Mesodermal cell (in vitro differentiated cells): ENCODE data around the gene TP53BP2. TPM values are rescaled to one million over a fixed set of nuclear protein-coding genes. Genes with fewer than 3 reads are reported as not detected.
"Not testable (repeated sequence)": the region's sequence is repeated elsewhere in the genome, so short reads cannot be mapped to it uniquely, and the experiment has no call there.

Experiments used
- H3K27ac ChIP-seq: 2 replicates; pipeline ENCODE4 v1.7.0; 2013; ENCODE audit warnings: mild to moderate bottlenecking, low read depth, low read length, moderate library complexity; ENCODE audit not compliant: severe bottlenecking
- H3K36me3 ChIP-seq: 2 replicates; pipeline ENCODE4 v1.7.1; 2013; ENCODE audit warnings: mild to moderate bottlenecking, low read length, moderate library complexity; ENCODE audit not compliant: control insufficient read depth, insufficient read depth
- H3K4me1 ChIP-seq: one replicate; pipeline ENCODE4 v1.7.1; 2013; ENCODE audit warnings: mild to moderate bottlenecking, low read length; ENCODE audit not compliant: insufficient read depth, control insufficient read depth, poor library complexity, severe bottlenecking
- H3K4me3 ChIP-seq: 2 replicates; pipeline ENCODE4 v1.7.0; 2013; ENCODE audit warnings: low read length, control low read depth, mild to moderate bottlenecking; ENCODE audit not compliant: insufficient read depth, poor library complexity, severe bottlenecking; ENCODE audit errors: extremely low read depth
- H3K9me3 ChIP-seq: 2 replicates; pipeline ENCODE4 v1.7.1; 2013; ENCODE audit warnings: mild to moderate bottlenecking, low read length, moderate library complexity; ENCODE audit not compliant: control insufficient read depth
- WGBS, 2 experiments: methylation state at CpG; one replicate each; pipeline ENCODE4 v1.1.5; 2013; ENCODE audit warnings: missing lambda C conversion rate in 2 of 2; ENCODE audit not compliant: insufficient coverage in 2 of 2; 5-methylcytosine and 5-hydroxymethylcytosine counted together
- polyA plus RNA-seq, 2 experiments: library from polyadenylated mRNA; stranded (reverse); fragments of 50-300 nt; gene quantifications; one replicate each; pipeline ENCODE4 v1.2.3, GENCODE V29; 2013

TP53BP2 gene
- 27.2 TPM for polyA plus RNA-seq (2013, experiment 1 of 2)
- 29.2 TPM for polyA plus RNA-seq (2013, experiment 2 of 2)

GRCh38 chr1:223845810-223846682, at the start of gene TP53BP2:
Gene TP53BP2 (minus strand): TSS chr1:223845947. CDS start chr1:223845680, 267 bp downstream.
- 0% methylated on average over 64 to 102 of the region's 107 CpGs for WGBS, 2 experiments
- H3K36me3 ChIP-seq = no peaks in the 10 kb centered on the region
- no peaks in the 10 kb centered on the region for H3K4me1 ChIP-seq
- H3K27ac ChIP-seq = peak within 1 kb of the TSS; percentile 99
- no peaks in the 10 kb centered on the region for H3K9me3 ChIP-seq
- peak within 1 kb of the TSS; percentile 71 for H3K4me3 ChIP-seq

GRCh38 chr1:223890494-223890893, 44.7 kb upstream of the TP53BP2 start:
- WGBS, 2 experiments = 50% methylated on average over 1 of the region's 7 CpGs; no CpG with 5 or more reads in 1 of the 2 experiments
- H3K9me3 ChIP-seq, H3K4me1 ChIP-seq, H3K4me3 ChIP-seq, H3K36me3 ChIP-seq, H3K27ac ChIP-seq: not testable (repeated sequence)

- H3K4me3 ChIP-seq, H3K27ac ChIP-seq, H3K9me3 ChIP-seq, H3K4me1 ChIP-seq, H3K36me3 ChIP-seq: not testable (repeated sequence)
- WGBS, 2 experiments = 78% methylated on average over 1 of the region's 4 CpGs; no CpG with 5 or more reads in 1 of the 2 experiments
These were observed 43.6 kb upstream of the TP53BP2 start for GRCh38 chr1:223889319-223889718.

GRCh38 chr1:223887747-223888418, 42.1 kb upstream of the TP53BP2 start:
- Histone ChIP-seq H3K4me1 (no peaks in the 10 kb centered on the region), H3K36me3 (no peaks in the 10 kb centered on the region), H3K4me3 (no peak overlapping the region), H3K9me3 (no peaks in the 10 kb centered on the region), H3K27ac (peak overlapping the region; percentile 2)
- WGBS, 2 experiments = 85 to 95% methylated on average over 12 of the region's 12 CpGs

- no peaks in the 10 kb centered on the region for H3K4me1 ChIP-seq
- H3K36me3 ChIP-seq = no peaks in the 10 kb centered on the region
- H3K4me3 ChIP-seq = no peak overlapping the region
- WGBS, 2 experiments = 87 to 95% methylated on average over 2 of the region's 4 CpGs
- no peak overlapping the region for H3K27ac ChIP-seq
- H3K9me3 ChIP-seq = no peaks in the 10 kb centered on the region
These were observed 40.8 kb upstream of the TP53BP2 start for GRCh38 chr1:223886516-223886921.

- Histone ChIP-seq H3K36me3 (no peaks in the 10 kb centered on the region), H3K4me3 (no peak overlapping the region), H3K4me1 (no peaks in the 10 kb centered on the region), H3K27ac (no peak overlapping the region), H3K9me3 (no peaks in the 10 kb centered on the region)
- 85 to 96% methylated on average over 2 to 3 of the region's 3 CpGs for WGBS, 2 experiments
These were observed 39.9 kb upstream of the TP53BP2 start for GRCh38 chr1:223885614-223886013.

GRCh38 chr1:223878598-223879325, 33.0 kb upstream of the TP53BP2 start:
- H3K36me3 ChIP-seq = no peaks in the 10 kb centered on the region
- no peaks in the 10 kb centered on the region for H3K9me3 ChIP-seq
- H3K4me1 ChIP-seq = no peaks in the 10 kb centered on the region
- H3K27ac ChIP-seq = no peak overlapping the region
- H3K4me3 ChIP-seq = no peak overlapping the region
- WGBS, 2 experiments = 83% methylated on average over 1 of the region's 1 CpG; no CpG with 5 or more reads in 1 of the 2 experiments

GRCh38 chr1:223877804-223878203, 32.1 kb upstream of the TP53BP2 start:
- Histone ChIP-seq H3K4me3 (no peak overlapping the region), H3K9me3 (no peaks in the 10 kb centered on the region), H3K27ac (no peak overlapping the region), H3K36me3 (no peaks in the 10 kb centered on the region), H3K4me1 (no peaks in the 10 kb centered on the region)
- WGBS, 2 experiments = 93 to 100% methylated on average over 3 of the region's 3 CpGs

GRCh38 chr1:223876590-223876989, 30.8 kb upstream of the TP53BP2 start:
- WGBS, 2 experiments = 50 to 67% methylated on average over 2 to 3 of the region's 6 CpGs
- no peak overlapping the region for H3K4me3 ChIP-seq
- H3K36me3 ChIP-seq = no peaks in the 10 kb centered on the region
- H3K9me3 ChIP-seq = no peaks in the 10 kb centered on the region
- H3K27ac ChIP-seq = no peak overlapping the region
- H3K4me1 ChIP-seq = no peaks in the 10 kb centered on the region

GRCh38 chr1:223873044-223873443, 27.3 kb upstream of the TP53BP2 start:
- Histone ChIP-seq H3K4me1 (no peaks in the 10 kb centered on the region), H3K27ac (no peak overlapping the region), H3K9me3 (no peaks in the 10 kb centered on the region), H3K36me3 (no peaks in the 10 kb centered on the region), H3K4me3 (no peak overlapping the region)
- 96 to 100% methylated on average over 5 of the region's 5 CpGs for WGBS, 2 experiments
